Hepatocyte (in vitro differentiated cells): ENCODE data around the gene TFPI2.

Source experiments
- EZH2 ChIP-seq: fragments of 200-600 bp; sonication (generic); IDR thresholded peaks from 2 replicates; pipeline ENCODE4 v1.6.1; 2016; ENCODE audit warnings: antibody characterized with exemption, mild to moderate bottlenecking, borderline replicate concordance
- TF ChIP-seq, protein P1 (sequence below): fragments of 200-600 bp; sonication (generic); IDR thresholded peaks from 2 replicates; pipeline ENCODE4 v1.5.1; 2016; ENCODE audit warnings: antibody characterized with exemption, mild to moderate bottlenecking; ENCODE audit not compliant: poor library complexity

GRCh38 chr7:93889261-93889660 is 1.3 kb downstream of the TFPI2 start:
- no peak for TF ChIP-seq EZH2
- TF ChIP-seq, protein P1, sequence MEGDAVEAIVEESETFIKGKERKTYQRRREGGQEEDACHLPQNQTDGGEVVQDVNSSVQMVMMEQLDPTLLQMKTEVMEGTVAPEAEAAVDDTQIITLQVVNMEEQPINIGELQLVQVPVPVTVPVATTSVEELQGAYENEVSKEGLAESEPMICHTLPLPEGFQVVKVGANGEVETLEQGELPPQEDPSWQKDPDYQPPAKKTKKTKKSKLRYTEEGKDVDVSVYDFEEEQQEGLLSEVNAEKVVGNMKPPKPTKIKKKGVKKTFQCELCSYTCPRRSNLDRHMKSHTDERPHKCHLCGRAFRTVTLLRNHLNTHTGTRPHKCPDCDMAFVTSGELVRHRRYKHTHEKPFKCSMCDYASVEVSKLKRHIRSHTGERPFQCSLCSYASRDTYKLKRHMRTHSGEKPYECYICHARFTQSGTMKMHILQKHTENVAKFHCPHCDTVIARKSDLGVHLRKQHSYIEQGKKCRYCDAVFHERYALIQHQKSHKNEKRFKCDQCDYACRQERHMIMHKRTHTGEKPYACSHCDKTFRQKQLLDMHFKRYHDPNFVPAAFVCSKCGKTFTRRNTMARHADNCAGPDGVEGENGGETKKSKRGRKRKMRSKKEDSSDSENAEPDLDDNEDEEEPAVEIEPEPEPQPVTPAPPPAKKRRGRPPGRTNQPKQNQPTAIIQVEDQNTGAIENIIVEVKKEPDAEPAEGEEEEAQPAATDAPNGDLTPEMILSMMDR = no peak
